ENCODE measurements around the gene NUDCD3. TPM values are rescaled to one million over a fixed set of nuclear protein-coding genes. Genes with fewer than 3 reads are reported as not detected.
A peak's percentile ranks its signal among the peaks of the same experiment; 100 is the strongest.
"Not testable (repeated sequence)": the region's sequence is repeated elsewhere in the genome, so short reads cannot be mapped to it uniquely, and the experiment has no call there.

The NUDCD3 gene
- polyA plus RNA-seq, 3 donors from 2014 or later = 43.3 to 60.4 (median 56.3) TPM

DNA sequence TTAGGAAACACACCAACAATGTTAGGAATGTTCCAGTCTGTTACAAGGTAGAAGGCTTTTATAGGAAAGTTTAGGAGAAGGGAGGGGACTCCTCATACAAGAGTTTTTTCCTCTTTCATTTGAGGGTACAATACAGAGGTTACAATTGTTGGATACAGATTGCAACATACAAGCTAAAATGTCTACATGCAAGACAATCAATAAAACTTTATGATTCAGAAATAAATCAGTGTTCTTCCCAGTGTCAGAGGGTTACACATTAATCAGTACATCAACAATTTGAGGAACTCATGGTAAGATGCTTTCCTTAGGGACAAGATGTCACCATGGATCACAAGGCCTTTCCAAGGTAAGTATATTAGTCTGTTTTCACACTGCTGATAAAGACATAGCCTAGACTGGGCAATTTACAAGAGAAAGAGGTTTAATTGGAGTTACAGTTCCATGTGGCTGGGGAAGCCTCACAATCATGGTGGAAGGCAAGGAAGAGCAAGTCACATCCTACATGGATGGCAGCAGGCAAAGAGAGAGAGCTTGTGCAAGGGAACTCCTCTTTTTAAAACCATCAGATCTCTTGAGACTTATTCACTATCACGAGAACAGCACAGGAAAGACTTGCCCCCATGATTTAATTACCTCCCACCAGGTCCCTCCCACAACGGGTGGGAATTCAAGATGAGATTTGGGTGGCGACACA lies 16.3 kb upstream of the NUDCD3 start:
- H3K27ac Mint-ChIP-seq, H3K36me3 Mint-ChIP-seq, H3K9me3 Mint-ChIP-seq, H3K4me1 Mint-ChIP-seq, H3K4me3 Mint-ChIP-seq, DNase-seq: not testable (repeated sequence)
- peaks cover 0 to 11% (median 2%) of the 10 kb centered on the region in 3 donors for H3K27me3 Mint-ChIP-seq (ENCODE audit: low read depth in 3 of 3)

DNA sequence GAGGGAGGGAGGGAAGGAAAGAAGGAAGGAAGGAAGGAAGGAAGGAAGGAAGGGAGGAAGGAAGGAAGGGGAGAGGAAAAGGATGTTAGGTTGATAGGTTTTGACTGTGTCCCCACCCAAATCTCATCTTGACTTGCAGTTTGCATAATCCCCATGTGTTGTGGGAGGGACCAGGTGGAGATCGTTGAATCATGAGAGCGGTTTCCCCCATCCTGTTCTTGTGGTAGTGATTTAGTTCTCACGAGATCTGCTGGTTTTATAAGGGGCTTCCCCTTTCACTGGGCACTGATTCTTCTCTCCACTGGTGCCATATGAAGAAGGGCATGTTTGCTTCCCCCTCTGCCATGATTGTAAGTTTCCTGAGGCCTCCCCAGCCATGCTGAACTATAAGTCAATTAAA lies 15.1 kb upstream of the NUDCD3 start:
- Mint-ChIP-seq H3K4me3 (no peak overlapping the region), H3K4me1 (peaks cover 0 to 1% of the 10 kb centered on the region in 2 donors), H3K36me3 (peaks cover 0 to 3% (median 0%) of the 10 kb centered on the region in 3 donors), H3K27ac (no peak overlapping the region), H3K9me3 (peaks cover 0 to 4% (median 0%) of the 10 kb centered on the region in 6 donors), H3K27me3 (ENCODE audit: low read depth in 3 of 3) (peaks cover 0 to 9% (median 2%) of the 10 kb centered on the region in 3 donors)
- DNase-seq = peak in 1 of 3 donors; percentile 14

DNA sequence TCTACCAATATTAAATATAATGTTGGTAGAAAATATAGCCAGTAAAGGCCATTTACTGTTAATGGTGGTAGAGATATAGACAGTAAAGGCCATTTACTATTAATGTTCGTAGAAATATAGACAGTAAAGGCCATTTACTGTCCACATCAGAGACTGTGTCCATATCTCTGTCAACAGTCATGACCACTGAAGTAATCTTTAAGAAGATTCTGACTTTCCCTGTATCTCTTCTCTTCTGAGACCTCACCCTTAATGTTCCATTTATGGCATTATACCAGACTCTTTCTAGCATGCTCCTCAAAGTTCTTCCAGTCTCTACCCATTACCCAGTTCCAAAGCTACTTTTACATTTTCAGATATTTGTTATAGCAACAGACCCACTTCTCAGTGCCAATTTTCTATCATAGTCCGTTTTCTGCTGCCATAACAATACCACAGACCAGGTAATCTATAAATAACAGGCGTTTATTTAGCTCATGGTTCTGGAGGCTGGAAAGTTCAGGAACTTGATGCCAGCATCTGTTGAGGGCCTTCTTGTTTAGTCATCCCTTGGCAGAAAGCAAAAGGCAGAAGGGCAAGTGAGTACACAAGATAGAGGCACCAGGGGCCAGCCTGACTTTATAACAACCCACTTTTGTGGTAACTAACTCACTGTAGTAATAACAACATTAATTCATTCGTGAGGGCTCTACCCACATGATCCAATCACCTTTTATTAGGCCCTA lies 7.9 kb upstream of the NUDCD3 start:
- DNase-seq = no peak
- Mint-ChIP-seq H3K36me3 (no peaks in the 10 kb centered on the region), H3K27me3 (ENCODE audit: low read depth in 3 of 3) (peaks cover 3 to 17% (median 10%) of the 10 kb centered on the region in 3 donors), H3K4me1 (no peaks in the 10 kb centered on the region), H3K9me3 (no peaks in the 10 kb centered on the region), H3K4me3 (no peak overlapping the region), H3K27ac (no peak overlapping the region)

DNA sequence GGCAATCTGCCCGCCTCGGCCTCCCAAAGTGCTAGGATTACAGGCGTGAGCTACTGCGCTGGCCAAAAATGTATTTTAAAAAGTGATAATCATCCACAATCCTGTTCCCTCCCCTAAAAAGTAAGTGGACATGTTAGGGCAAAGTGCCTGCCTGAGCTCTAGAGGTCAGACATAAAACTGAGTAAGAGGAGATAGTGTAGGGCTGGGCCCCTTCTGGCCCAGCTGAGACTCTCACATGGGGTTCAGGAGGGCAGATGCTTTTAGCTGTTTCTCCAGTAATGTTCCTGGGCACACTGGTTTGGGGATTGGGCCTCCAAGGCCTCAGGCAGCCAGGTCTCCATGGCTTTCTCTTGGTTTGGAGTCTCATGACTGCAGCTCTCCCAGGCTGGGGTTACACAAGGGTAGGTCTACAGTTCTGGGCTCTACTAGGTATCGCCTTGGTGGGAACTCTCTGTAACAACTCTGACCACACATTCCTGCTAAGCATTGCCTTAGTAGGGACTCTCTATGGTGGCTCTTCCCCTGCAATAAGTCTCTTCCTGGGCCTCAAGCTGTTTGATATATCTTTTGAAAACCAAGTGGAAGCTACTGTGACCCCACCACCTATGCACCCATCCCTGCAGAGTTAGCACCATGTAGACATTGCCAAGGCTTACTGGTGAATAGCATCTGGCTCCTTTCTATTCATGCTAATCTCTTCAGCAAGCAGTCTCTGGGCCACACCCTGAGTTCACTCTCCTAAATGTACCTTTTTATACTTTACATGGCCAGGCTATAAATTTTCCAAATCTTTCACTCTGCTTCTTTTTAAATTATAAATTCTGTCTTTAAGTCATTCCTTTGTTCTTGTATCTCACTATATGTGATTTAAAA lies 6.9 kb upstream of the NUDCD3 start:
- Mint-ChIP-seq H3K4me3 (no peak overlapping the region), H3K36me3 (no peaks in the 10 kb centered on the region), H3K4me1 (no peaks in the 10 kb centered on the region), H3K27ac (no peak overlapping the region), H3K27me3 (ENCODE audit: low read depth in 3 of 3) (peaks cover 3 to 17% (median 10%) of the 10 kb centered on the region in 3 donors), H3K9me3 (no peaks in the 10 kb centered on the region)
- no peak for DNase-seq

DNA sequence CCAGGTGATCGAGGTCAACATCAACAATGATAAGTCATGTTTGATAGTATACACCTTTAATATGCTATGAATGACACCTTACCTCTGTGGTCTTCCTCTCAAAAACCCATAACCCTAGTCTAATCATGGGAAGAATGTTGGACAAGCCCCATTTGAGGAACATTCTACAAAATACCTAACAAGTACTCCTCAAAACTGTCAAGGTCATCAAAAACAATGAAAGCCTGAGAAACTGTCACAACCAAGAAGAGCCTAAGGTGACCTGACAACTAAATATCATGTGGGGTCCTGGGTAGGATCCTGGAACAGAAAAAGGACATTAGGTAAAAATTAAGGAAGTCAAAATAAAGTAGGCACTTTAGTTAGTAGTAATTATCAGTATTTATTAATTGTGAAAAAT lies 5.9 kb upstream of the NUDCD3 start:
- Mint-ChIP-seq H3K9me3 (no peaks in the 10 kb centered on the region), H3K4me3 (no peak overlapping the region), H3K27me3 (ENCODE audit: low read depth in 3 of 3) (peaks cover 3 to 17% (median 10%) of the 10 kb centered on the region in 3 donors), H3K27ac (no peak overlapping the region), H3K36me3 (no peaks in the 10 kb centered on the region), H3K4me1 (peaks cover 0 to 1% of the 10 kb centered on the region in 2 donors)
- DNase-seq = no peak

DNA sequence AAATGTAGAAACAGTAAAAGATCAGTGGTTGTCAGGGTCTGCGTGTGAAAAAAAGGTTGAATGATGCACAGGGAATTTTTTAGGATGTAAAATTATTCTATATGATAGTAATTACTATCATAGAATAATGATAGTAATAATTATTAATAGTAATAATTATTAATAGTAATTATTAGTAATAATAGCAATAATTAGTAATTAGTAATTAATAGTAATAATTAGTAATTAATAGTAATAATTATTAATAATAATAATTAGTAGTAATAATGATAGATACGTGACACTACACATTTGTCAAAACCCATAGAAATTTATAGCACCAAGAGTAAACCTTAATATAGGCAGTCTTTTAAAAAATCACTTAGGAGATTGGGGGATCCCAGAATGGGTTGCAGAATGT lies 4.5 kb upstream of the NUDCD3 start:
- no peak overlapping the region for H3K27ac Mint-ChIP-seq
- H3K36me3 Mint-ChIP-seq = no peaks in the 10 kb centered on the region
- peaks cover 7 to 12% of the 10 kb centered on the region in 2 donors for H3K4me1 Mint-ChIP-seq

DNA sequence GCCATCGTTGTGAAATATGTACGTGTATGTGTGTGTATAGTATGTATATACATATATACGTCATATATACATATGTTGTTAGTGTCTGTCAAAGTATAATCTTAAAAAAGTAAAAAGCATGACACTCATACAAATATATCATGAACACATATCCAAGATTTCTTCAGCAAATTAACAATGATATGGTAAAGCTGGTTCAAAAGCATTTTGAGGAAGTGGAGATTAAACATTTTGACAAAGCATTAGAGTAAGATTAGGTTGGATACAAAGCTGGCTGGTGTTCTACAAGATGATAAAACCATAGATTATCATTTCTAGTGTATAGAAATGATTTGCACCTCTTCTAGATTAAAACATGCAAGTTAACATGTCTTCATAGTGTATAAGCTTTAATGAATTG lies 771 bp upstream of the NUDCD3 start:
- H3K27me3 Mint-ChIP-seq (ENCODE audit: low read depth in 3 of 3) = peaks cover 9 to 12% (median 9%) of the 10 kb centered on the region in 3 donors
- no peak for DNase-seq
- H3K36me3 Mint-ChIP-seq = peaks cover 0 to 4% (median 0%) of the 10 kb centered on the region in 3 donors
- peak overlapping the region; percentile 77 to 93 (median 92) for H3K27ac Mint-ChIP-seq
- no peaks in the 10 kb centered on the region for H3K9me3 Mint-ChIP-seq
- H3K4me1 Mint-ChIP-seq = peaks cover 33 to 43% of the 10 kb centered on the region in 2 donors
- peak overlapping the region; percentile 85 to 95 (median 92) for H3K4me3 Mint-ChIP-seq

More for the DNA sequence above, 4.5 kb upstream of the NUDCD3 start:
- no peaks in the 10 kb centered on the region for H3K9me3 Mint-ChIP-seq
- H3K27me3 Mint-ChIP-seq (ENCODE audit: low read depth in 3 of 3) = peaks cover 8 to 14% (median 10%) of the 10 kb centered on the region in 3 donors
- DNase-seq = no peak
- no peak overlapping the region for H3K4me3 Mint-ChIP-seq

DNA sequence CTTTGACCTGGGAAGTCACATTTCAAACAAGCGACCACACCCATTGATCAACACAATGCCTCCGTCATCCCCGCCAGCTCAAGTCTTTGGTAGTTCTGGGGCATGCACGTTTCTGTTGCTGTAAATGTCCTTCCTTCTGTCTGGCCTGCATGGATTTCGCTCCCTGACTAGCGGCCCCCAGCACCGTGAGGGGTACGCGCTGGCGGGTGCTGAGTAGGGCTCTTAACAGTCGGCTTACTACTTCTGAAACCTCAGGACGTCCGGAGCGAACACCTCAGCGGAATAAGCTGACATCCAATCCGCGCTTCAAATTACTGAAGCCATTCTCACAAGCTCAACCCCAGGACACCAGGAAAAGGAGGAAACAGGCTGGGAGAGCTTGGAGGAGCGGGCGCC lies 505 bp downstream of the NUDCD3 start:
- no peak for DNase-seq
- Mint-ChIP-seq H3K4me1 (peaks cover 37 to 55% of the 10 kb centered on the region in 2 donors), H3K27ac (peak overlapping the region; percentile 77 to 97 (median 96)), H3K36me3 (peaks cover 3 to 7% (median 6%) of the 10 kb centered on the region in 3 donors), H3K9me3 (no peaks in the 10 kb centered on the region), H3K27me3 (ENCODE audit: low read depth in 3 of 3) (peaks cover 4 to 12% (median 9%) of the 10 kb centered on the region in 3 donors), H3K4me3 (peak overlapping the region; percentile 85 to 95 (median 92))

DNA sequence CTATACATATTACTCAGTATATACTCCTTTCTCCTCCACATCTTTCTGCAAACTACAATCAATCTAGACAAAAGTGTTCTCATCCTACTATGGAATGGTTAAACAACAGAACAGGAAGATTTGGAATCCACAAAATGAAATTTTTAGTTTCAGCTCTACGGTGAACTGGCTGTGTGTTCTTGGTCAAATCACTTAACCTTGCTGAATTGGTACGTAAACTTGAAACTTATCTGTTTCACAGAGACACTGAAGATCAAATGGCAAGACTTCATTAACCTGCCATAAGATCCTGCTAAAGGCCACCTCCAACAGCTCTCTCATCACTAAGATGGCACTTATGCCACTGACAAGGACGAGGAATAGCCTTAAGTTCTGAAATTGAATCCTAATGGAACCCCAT lies 1.5 kb downstream of the NUDCD3 start:
- no peak for DNase-seq

DNA sequence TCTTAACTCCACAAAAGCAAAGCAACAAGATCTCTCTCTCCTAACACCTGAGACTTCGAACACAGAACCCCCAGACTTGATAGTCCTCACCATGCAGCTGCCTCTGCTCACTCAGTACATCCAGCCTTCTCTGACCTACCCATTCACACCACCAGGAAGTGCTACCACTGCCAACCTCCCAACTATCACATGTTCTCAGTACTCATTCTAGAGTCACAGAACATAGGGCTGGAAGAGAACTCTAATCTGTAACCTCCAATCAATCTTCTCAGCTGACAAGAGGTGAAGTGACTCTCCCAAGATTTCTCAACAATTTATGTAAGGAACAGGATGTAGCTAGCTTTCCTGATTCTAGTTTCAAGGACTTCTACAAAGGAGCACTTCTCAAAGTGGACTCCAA lies 3.8 kb downstream of the NUDCD3 start:
- H3K4me3 Mint-ChIP-seq = no peak overlapping the region
- peaks cover 0 to 9% (median 0%) of the 10 kb centered on the region in 6 donors for H3K9me3 Mint-ChIP-seq
- peaks cover 43 to 83% of the 10 kb centered on the region in 2 donors for H3K4me1 Mint-ChIP-seq
- peaks cover 0 to 8% (median 6%) of the 10 kb centered on the region in 3 donors for H3K27me3 Mint-ChIP-seq (ENCODE audit: low read depth in 3 of 3)
- no peak for DNase-seq
- peaks cover 33 to 35% (median 35%) of the 10 kb centered on the region in 3 donors for H3K36me3 Mint-ChIP-seq
- H3K27ac Mint-ChIP-seq = peak overlapping the region in 2 of 6 donors; percentile 11 to 63

More for the DNA sequence above, 1.5 kb downstream of the NUDCD3 start:
- H3K27me3 Mint-ChIP-seq (ENCODE audit: low read depth in 3 of 3) = peaks cover 0 to 7% (median 6%) of the 10 kb centered on the region in 3 donors
- peak overlapping the region in 4 of 5 donors; percentile 85 to 95 (median 90) for H3K4me3 Mint-ChIP-seq
- peaks cover 38 to 65% of the 10 kb centered on the region in 2 donors for H3K4me1 Mint-ChIP-seq
- H3K27ac Mint-ChIP-seq = peak overlapping the region in 5 of 6 donors; percentile 9 to 97 (median 95)
- H3K9me3 Mint-ChIP-seq = no peaks in the 10 kb centered on the region
- peaks cover 13 to 15% (median 14%) of the 10 kb centered on the region in 3 donors for H3K36me3 Mint-ChIP-seq

DNA sequence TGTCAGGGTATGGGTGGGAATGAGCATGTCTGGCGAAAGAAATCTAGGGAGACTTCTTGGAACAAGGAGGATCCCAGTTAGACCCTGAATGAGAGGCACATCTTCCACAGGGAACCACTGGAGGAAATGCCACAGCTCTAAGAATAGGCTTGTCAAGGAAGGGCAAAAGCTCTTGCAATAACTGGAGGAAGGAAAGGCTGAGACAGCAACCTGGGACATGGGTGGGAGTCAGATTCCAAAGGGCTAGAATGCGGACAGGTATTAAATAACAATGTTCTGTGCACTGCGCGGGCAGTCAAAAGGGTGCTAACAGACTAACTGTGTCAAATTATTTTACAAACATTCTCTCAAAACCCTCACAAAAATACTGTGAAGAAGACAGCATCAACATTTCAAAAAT lies 4.5 kb downstream of the NUDCD3 start:
- H3K27me3 Mint-ChIP-seq (ENCODE audit: low read depth in 3 of 3) = peaks cover 0 to 8% (median 6%) of the 10 kb centered on the region in 3 donors
- no peak for DNase-seq
- H3K4me1 Mint-ChIP-seq = peaks cover 40 to 78% of the 10 kb centered on the region in 2 donors
- peak overlapping the region in 1 of 6 donors; percentile 56 for H3K27ac Mint-ChIP-seq
- peaks cover 0 to 9% (median 0%) of the 10 kb centered on the region in 6 donors for H3K9me3 Mint-ChIP-seq
- peak overlapping the region in 1 of 5 donors; percentile 19 for H3K4me3 Mint-ChIP-seq
- H3K36me3 Mint-ChIP-seq = peaks cover 35 to 39% (median 37%) of the 10 kb centered on the region in 3 donors

DNA sequence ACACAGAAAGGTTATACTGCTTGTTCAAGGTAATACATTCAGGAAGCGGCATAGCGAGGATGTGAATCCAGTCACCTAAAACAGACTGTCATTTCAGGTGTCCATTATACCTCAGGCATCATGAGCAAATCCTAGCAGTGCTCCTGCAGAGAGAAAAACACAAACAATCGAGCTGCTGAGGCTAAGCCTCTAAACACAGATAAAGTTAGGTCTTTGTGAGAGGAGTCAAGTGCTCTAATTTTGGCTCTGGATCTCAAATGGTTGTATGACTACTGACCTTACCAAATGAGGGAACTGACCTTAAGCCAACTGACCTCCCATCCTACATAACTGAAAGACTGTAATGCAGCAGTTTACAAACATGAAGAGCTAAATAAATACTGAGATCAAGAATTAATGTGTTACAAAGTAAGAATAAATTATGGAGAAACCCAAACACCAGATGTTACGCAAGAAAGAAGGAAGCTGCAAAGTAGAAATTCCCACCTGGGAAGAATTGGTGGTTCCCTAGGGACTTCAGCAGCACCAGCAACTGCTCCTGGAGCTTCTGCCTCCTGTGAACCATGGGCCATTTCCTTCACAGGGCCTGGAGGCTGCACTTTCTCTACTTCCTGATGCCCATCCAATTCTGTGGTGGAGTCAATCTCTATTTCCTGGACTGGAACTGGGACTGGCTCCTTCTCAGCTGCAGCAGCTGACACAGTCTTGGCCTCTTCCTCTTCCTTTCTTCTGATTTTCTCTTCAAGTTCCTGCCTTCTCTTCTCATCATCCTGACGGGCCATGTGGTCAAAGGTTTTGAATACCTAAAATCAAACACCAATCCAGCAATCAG lies 5.8 kb downstream of the NUDCD3 start:
- DNase-seq = no peak
- H3K9me3 Mint-ChIP-seq = peaks cover 0 to 9% (median 0%) of the 10 kb centered on the region in 6 donors
- H3K4me3 Mint-ChIP-seq = no peak overlapping the region
- peaks cover 35 to 47% (median 37%) of the 10 kb centered on the region in 3 donors for H3K36me3 Mint-ChIP-seq
- peaks cover 0 to 3% (median 1%) of the 10 kb centered on the region in 3 donors for H3K27me3 Mint-ChIP-seq (ENCODE audit: low read depth in 3 of 3)
- H3K27ac Mint-ChIP-seq = peak overlapping the region in 1 of 6 donors; percentile 65
- H3K4me1 Mint-ChIP-seq = peaks cover 33 to 68% of the 10 kb centered on the region in 2 donors
